Stimulated activated naive B cell treated with anti-CD40 and anti-IgM and Interleukin-4, amounts not matched to agents 10 μg/mL and 1 μg/mL and 100 μg/mL, for 72 hours (primary cell): ENCODE results near the gene KRT79.
"Not testable (repeated sequence)": the region's sequence is repeated elsewhere in the genome, so short reads cannot be mapped to it uniquely, and the experiment has no call there.

ENCODE experiments used
- ATAC-seq, 2 donors: fragments of 150-1000 bp; cut with Tn5 transposase; replicated peaks; 2 replicates each; pipeline ENCODE4 v1.10.0; 2021; ENCODE audit warnings: moderate library complexity in 1 of 2
- DNase-seq: peaks from one replicate; pipeline ENCODE4 v3.0.0; 2021
- H3K27ac Mint-ChIP-seq: one replicate; pipeline ENCODE4 v1.8.0; 2022; ENCODE audit warnings: mild to moderate bottlenecking, mixed read lengths
- H3K27me3 Mint-ChIP-seq, 2 donors: one replicate each; pipeline ENCODE4 v1.8.0; 2022; ENCODE audit warnings: mixed read lengths in 2 of 2
- H3K36me3 Mint-ChIP-seq, 2 donors: one replicate each; pipeline ENCODE4 v1.8.0; 2022; ENCODE audit warnings: mixed read lengths in 2 of 2, mild to moderate bottlenecking in 1 of 2
- H3K4me1 Mint-ChIP-seq, 2 donors: one replicate each; pipeline ENCODE4 v1.8.0; 2022; ENCODE audit warnings: mixed read lengths in 2 of 2, mild to moderate bottlenecking in 1 of 2
- H3K4me3 Mint-ChIP-seq, 2 donors: one replicate each; pipeline ENCODE4 v1.8.0; 2022; ENCODE audit warnings: mild to moderate bottlenecking in 2 of 2, mixed read lengths in 2 of 2, moderate library complexity in 1 of 2
- H3K9me3 Mint-ChIP-seq, 2 donors: one replicate each; pipeline ENCODE4 v1.8.0; 2022; ENCODE audit warnings: mixed read lengths in 2 of 2, mild to moderate bottlenecking in 1 of 2

Gene KRT79

GRCh38 chr12:52870361-52871290 lies 36.5 kb upstream of the KRT79 start:
- Mint-ChIP-seq H3K36me3 (no peaks in the 10 kb centered on the region), H3K9me3 (no peaks in the 10 kb centered on the region), H3K27me3 (peaks cover 40 to 50% of the 10 kb centered on the region in 2 donors), H3K27ac (no peak overlapping the region), H3K4me3 (peak overlapping the region in 1 of 2 donors; percentile 56), H3K4me1 (peaks cover 27 to 44% of the 10 kb centered on the region in 2 donors)
- peak; percentile 51 for DNase-seq
- peak; percentile 76 for ATAC-seq

DNA sequence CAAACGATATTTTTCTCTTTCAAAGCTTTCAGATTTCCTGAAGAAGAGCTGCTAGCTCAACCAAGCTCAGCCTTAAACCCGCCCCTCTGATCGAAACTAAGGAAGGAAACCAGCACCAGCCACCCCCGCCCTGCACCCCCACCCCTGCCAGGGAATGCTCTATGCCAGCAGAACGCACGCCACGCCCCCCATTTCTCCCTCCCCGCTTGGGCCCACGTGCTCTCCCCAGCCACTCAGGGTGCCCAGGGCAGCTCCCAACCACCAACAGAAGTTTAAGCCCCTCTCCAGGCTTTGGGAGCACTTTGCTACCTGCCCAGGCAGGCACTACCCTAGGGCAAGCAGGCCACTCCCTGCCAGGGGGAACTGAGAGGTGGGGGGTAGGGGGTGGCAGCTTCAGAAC lies 33.5 kb upstream of the KRT79 start:
- Mint-ChIP-seq H3K27me3 (peaks cover 20 to 27% of the 10 kb centered on the region in 2 donors), H3K4me3 (no peak overlapping the region), H3K27ac (no peak overlapping the region), H3K36me3 (no peaks in the 10 kb centered on the region), H3K4me1 (peaks cover 13 to 25% of the 10 kb centered on the region in 2 donors), H3K9me3 (no peaks in the 10 kb centered on the region)
- ATAC-seq (no peak), DNase-seq (no peak)

GRCh38 chr12:52867152-52867551 lies 33.0 kb upstream of the KRT79 start:
- Mint-ChIP-seq H3K36me3 (no peaks in the 10 kb centered on the region), H3K4me3 (no peak overlapping the region), H3K27me3 (peaks cover 15 to 22% of the 10 kb centered on the region in 2 donors), H3K9me3 (no peaks in the 10 kb centered on the region), H3K27ac (no peak overlapping the region), H3K4me1 (peaks cover 13 to 25% of the 10 kb centered on the region in 2 donors)
- no peak for ATAC-seq
- no peak for DNase-seq

DNA sequence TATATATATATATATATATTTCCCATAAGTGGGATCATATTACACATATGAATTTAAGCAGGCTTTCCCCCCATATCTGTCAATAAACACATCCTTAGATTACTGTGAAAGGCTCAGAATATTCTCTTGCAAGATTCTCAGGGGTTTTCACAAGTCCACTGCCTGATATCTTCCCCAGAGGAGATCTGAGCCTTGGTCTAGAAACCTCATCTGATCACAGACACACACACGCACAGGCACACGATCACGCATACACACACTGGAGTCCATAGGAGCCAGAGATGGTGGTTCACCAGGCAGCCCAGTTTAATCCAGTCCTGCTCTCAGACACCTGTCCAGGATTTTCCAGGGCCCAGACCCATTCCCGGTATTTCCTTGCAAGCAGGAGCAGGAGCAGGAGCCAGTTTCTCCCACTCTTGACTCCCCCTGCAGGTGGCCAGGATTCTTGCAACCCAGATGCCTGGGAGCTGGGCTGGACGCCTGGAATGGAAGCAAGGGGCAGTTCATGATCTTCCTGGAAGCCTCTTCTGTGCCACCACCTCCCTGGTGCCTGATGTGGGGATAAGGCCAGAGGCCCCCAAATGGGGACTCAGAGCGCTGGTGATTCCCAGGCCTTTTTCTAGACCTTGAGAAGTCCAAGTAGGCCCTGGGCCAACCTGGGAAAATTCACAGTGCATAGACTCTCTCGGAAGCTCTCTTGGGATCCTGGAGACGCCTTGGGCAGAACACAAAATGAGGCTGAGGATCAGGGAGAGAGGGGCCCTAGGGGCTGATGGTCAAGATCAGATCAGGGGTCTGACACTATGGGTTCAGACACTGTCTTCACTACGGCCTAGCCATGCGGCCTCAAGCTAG lies 31.2 kb upstream of the KRT79 start:
- DNase-seq (no peak), ATAC-seq (peak; percentile 36 to 63)
- Mint-ChIP-seq H3K4me3 (no peak overlapping the region), H3K4me1 (peaks cover 13 to 18% of the 10 kb centered on the region in 2 donors), H3K27me3 (peaks cover 12 to 16% of the 10 kb centered on the region in 2 donors), H3K36me3 (no peaks in the 10 kb centered on the region), H3K9me3 (no peaks in the 10 kb centered on the region), H3K27ac (peak overlapping the region; percentile 51)

- no peak for DNase-seq
- Mint-ChIP-seq H3K27ac (no peak overlapping the region), H3K4me1 (peaks cover 1 to 3% of the 10 kb centered on the region in 2 donors), H3K36me3 (no peaks in the 10 kb centered on the region), H3K9me3 (no peaks in the 10 kb centered on the region), H3K4me3 (no peak overlapping the region), H3K27me3 (peaks cover 13 to 29% of the 10 kb centered on the region in 2 donors)
- no peak for ATAC-seq
These were observed 27.9 kb upstream of the KRT79 start for GRCh38 chr12:52862023-52862422.

GRCh38 chr12:52861511-52861910 lies 27.4 kb upstream of the KRT79 start:
- ATAC-seq (no peak), DNase-seq (no peak)
- Mint-ChIP-seq H3K4me3 (no peak overlapping the region), H3K36me3 (no peaks in the 10 kb centered on the region), H3K27me3 (peaks cover 14 to 33% of the 10 kb centered on the region in 2 donors), H3K27ac (no peak overlapping the region), H3K4me1 (no peaks in the 10 kb centered on the region), H3K9me3 (no peaks in the 10 kb centered on the region)

DNA sequence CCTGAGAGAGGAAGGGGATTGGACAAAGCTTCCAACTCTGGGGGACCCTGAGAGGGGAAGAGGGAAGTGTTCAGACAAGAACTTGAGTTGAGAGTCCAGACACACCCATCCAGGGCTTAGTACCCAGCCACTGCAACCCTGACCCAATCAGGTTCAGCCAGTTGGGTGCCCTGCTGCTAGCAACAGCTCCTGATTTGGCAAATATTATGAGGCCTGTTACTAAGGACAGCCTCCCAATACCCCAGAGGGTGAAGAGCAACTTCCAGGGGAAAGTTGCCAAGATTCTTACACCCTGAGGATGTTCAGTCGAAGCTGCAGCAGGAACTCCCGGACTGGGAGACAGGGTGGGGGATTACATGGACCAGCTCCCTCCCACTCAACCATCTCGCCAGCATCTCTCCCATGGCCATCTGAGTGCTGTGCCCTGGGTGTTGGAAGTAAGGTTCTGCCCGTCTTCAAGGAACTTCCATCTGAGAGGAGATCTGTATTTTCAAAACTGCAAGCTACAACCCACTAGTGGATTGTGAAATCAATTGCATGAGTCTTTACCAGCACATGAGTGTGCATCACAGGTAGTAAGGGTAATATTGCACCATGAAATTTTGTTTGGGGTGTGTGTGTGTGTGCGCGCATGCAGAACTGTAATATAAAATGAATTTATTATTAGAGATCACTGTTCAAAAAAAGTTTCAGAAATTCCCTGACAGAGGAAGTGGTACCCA lies 26.2 kb upstream of the KRT79 start:
- DNase-seq, result no peak
- ATAC-seq, result no peak
- no peaks in the 10 kb centered on the region for H3K9me3 Mint-ChIP-seq
- H3K4me3 Mint-ChIP-seq, result no peak overlapping the region
- no peaks in the 10 kb centered on the region for H3K4me1 Mint-ChIP-seq
- H3K27ac Mint-ChIP-seq, result no peak overlapping the region
- peaks cover 22 to 38% of the 10 kb centered on the region in 2 donors for H3K27me3 Mint-ChIP-seq
- H3K36me3 Mint-ChIP-seq, result no peaks in the 10 kb centered on the region

DNA sequence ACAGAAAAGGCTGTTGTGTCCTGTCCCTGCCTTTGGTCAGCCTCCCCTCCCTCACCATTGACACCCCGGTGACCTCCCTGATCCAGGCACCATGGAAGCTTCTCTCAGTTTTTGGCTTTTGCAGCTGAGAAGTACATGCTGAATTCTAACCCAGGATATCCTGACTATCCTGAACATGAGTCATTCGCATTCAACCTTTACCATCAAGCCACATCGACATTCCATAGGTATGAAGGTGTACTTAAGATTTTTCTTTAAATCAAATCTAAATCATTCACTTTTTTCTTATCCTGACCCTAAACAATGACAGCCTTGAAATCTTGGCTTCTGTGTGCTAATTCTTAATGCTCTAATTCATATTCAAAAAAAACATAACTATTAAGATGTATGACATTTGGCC lies 23.4 kb upstream of the KRT79 start:
- Mint-ChIP-seq H3K27ac (no peak overlapping the region), H3K4me3 (no peak overlapping the region), H3K27me3 (peaks cover 40 to 48% of the 10 kb centered on the region in 2 donors), H3K9me3 (peaks cover 0 to 3% of the 10 kb centered on the region in 2 donors), H3K4me1 (no peaks in the 10 kb centered on the region), H3K36me3 (no peaks in the 10 kb centered on the region)
- DNase-seq, result no peak
- ATAC-seq, result no peak

GRCh38 chr12:52856787-52857186 lies 22.7 kb upstream of the KRT79 start:
- H3K4me1 Mint-ChIP-seq, result peaks cover 0 to 7% of the 10 kb centered on the region in 2 donors
- DNase-seq, result no peak
- peaks cover 45 to 54% of the 10 kb centered on the region in 2 donors for H3K27me3 Mint-ChIP-seq
- H3K27ac Mint-ChIP-seq, result no peak overlapping the region
- H3K36me3 Mint-ChIP-seq, result no peaks in the 10 kb centered on the region
- H3K9me3 Mint-ChIP-seq, result peaks cover 0 to 3% of the 10 kb centered on the region in 2 donors
- no peak for ATAC-seq
- no peak overlapping the region for H3K4me3 Mint-ChIP-seq

GRCh38 chr12:52856077-52856476 lies 22.0 kb upstream of the KRT79 start:
- peaks cover 45 to 54% of the 10 kb centered on the region in 2 donors for H3K27me3 Mint-ChIP-seq

GRCh38 chr12:52851787-52852186 lies 17.7 kb upstream of the KRT79 start:
- DNase-seq, result no peak
- no peak overlapping the region for H3K27ac Mint-ChIP-seq
- H3K27me3 Mint-ChIP-seq, result peaks cover 37 to 39% of the 10 kb centered on the region in 2 donors
- ATAC-seq, result peak in 1 of 2 donors; percentile 42
- peaks cover 6 to 19% of the 10 kb centered on the region in 2 donors for H3K4me1 Mint-ChIP-seq
- peaks cover 0 to 3% of the 10 kb centered on the region in 2 donors for H3K9me3 Mint-ChIP-seq
- H3K36me3 Mint-ChIP-seq, result no peaks in the 10 kb centered on the region
- no peak overlapping the region for H3K4me3 Mint-ChIP-seq

More at GRCh38 chr12:52856077-52856476, 22.0 kb upstream of the KRT79 start:
- DNase-seq, H3K4me3 Mint-ChIP-seq, H3K27ac Mint-ChIP-seq, ATAC-seq, H3K36me3 Mint-ChIP-seq, H3K9me3 Mint-ChIP-seq: not testable (repeated sequence)
- peaks cover 2 to 12% of the 10 kb centered on the region in 2 donors for H3K4me1 Mint-ChIP-seq

DNA sequence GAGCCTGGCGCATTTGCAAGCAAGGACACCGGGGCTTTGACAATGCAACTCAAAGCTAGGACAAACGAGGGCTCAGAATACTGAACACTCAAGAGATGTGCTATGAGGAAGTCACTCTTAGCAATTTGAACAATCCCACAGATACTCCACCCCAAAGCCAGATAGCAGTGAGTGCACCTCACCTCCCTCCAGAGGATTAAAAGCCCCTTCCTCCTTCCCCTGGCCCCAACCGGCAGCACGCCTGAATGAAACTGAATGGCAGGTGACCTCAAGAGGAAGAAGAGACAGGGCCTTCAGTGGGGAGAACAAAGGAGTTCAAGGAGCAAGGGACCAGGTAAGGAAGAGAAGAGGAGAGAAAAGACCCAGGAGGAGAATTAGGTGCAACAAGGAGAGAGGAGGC lies 16.6 kb upstream of the KRT79 start:
- ATAC-seq, result no peak
- no peaks in the 10 kb centered on the region for H3K36me3 Mint-ChIP-seq

DNA sequence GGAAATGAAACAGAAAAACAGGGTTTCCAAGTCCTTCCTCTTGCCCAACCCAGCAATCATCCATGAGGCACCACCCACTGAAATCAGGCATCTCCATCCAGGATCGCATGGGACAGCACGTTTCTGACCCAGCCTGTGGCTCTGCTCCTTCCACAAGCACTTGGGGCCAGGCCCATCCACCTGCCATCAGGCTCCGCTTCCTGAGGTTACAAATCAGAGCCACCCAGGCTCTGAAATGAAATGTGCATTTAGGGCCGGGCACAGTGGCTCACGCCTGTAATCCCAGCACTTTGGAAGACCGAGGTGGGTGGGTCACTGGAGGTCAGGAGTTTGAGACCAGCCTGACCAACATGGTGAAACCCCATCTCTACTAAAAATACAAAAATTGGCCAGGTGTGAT lies 15.4 kb upstream of the KRT79 start:
- Mint-ChIP-seq H3K27me3 (peaks cover 32 to 37% of the 10 kb centered on the region in 2 donors), H3K27ac (no peak overlapping the region), H3K4me3 (no peak overlapping the region), H3K9me3 (no peaks in the 10 kb centered on the region), H3K36me3 (no peaks in the 10 kb centered on the region), H3K4me1 (peaks cover 6 to 19% of the 10 kb centered on the region in 2 donors)
- no peak for DNase-seq
- ATAC-seq, result no peak

More for the DNA sequence above, 16.6 kb upstream of the KRT79 start:
- Mint-ChIP-seq H3K4me1 (peaks cover 6 to 19% of the 10 kb centered on the region in 2 donors), H3K27me3 (peaks cover 40 to 44% of the 10 kb centered on the region in 2 donors), H3K27ac (no peak overlapping the region), H3K9me3 (peaks cover 0 to 3% of the 10 kb centered on the region in 2 donors), H3K4me3 (no peak overlapping the region)
- DNase-seq, result no peak
